Mononuclear cell (primary cell): ENCODE results near the gene MOB2. TPM values are rescaled to one million over a fixed set of nuclear protein-coding genes. Genes with fewer than 3 reads are reported as not detected.

Experiments used
- H3K27me3 ChIP-seq: 2 replicates; pipeline ENCODE4 v1.6.0; 2011; ENCODE audit warnings: low read length, control low read depth; ENCODE audit not compliant: insufficient read depth
- H3K4me1 ChIP-seq: 2 replicates; pipeline ENCODE4 v1.5.1; 2011; ENCODE audit warnings: mild to moderate bottlenecking, low read length, control low read depth; ENCODE audit not compliant: insufficient read depth
- H3K4me3 ChIP-seq: 2 replicates; pipeline ENCODE4 v1.5.1; 2011; ENCODE audit warnings: mild to moderate bottlenecking, low read length, moderate library complexity
- H3K9me3 ChIP-seq: 2 replicates; pipeline ENCODE4 v1.5.1; 2011; ENCODE audit warnings: low read depth, mild to moderate bottlenecking, control low read depth, low read length
- total RNA-seq: library from RNA; depleted of rRNA; stranded (reverse); fragments of >200 nt; gene quantifications from one replicate; pipeline ENCODE4 v1.2.3, GENCODE V29; 2012

MOB2 gene
- 20.7 TPM for total RNA-seq

GRCh38 chr11:1486054-1486825, at the start of gene MOB2:
TSS of gene MOB2 (minus strand) at chr11:1486779. CDS start at chr11:1486556, 223 bp downstream.
- Histone ChIP-seq H3K4me3 (no peak within 1 kb of the TSS), H3K4me1 (peaks cover 15% of the 10 kb centered on the region), H3K9me3 (no peaks in the 10 kb centered on the region), H3K27me3 (no peaks in the 10 kb centered on the region)

GRCh38 chr11:1534682-1535081, 48.1 kb upstream of the MOB2 start:
- Histone ChIP-seq H3K4me3 (no peak overlapping the region), H3K27me3 (no peaks in the 10 kb centered on the region), H3K4me1 (peaks cover 5% of the 10 kb centered on the region), H3K9me3 (no peaks in the 10 kb centered on the region)

- Histone ChIP-seq H3K9me3 (no peaks in the 10 kb centered on the region), H3K4me1 (peaks cover 5% of the 10 kb centered on the region), H3K4me3 (no peak overlapping the region), H3K27me3 (no peaks in the 10 kb centered on the region)
These were observed 47.6 kb upstream of the MOB2 start for GRCh38 chr11:1534171-1534570.

DNA sequence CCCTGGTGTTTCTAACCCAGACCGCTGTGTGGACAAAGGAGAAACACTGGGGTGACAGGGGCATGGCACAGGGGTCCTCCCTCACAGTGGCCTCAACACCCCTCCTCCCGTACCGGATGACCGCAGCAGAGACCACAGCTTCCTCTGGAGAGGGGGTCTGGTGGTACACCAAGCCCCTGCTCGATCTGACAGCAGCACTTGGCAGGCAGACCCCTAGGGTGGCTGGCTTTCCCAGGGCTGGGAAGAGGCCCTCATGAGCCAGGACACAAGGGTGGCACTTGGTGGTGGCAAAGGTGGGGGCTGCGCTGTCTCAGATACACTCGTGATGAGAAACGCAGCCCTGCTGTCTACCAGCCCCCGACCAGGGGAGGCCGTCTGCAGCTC, 46.8 kb upstream of the MOB2 start:
- Histone ChIP-seq H3K4me3 (no peak overlapping the region), H3K27me3 (no peaks in the 10 kb centered on the region), H3K9me3 (no peaks in the 10 kb centered on the region), H3K4me1 (peaks cover 5% of the 10 kb centered on the region)

GRCh38 chr11:1532606-1533341, 46.2 kb upstream of the MOB2 start:
- Histone ChIP-seq H3K4me1 (peaks cover 5% of the 10 kb centered on the region), H3K27me3 (no peaks in the 10 kb centered on the region), H3K4me3 (no peak overlapping the region), H3K9me3 (no peaks in the 10 kb centered on the region)

DNA sequence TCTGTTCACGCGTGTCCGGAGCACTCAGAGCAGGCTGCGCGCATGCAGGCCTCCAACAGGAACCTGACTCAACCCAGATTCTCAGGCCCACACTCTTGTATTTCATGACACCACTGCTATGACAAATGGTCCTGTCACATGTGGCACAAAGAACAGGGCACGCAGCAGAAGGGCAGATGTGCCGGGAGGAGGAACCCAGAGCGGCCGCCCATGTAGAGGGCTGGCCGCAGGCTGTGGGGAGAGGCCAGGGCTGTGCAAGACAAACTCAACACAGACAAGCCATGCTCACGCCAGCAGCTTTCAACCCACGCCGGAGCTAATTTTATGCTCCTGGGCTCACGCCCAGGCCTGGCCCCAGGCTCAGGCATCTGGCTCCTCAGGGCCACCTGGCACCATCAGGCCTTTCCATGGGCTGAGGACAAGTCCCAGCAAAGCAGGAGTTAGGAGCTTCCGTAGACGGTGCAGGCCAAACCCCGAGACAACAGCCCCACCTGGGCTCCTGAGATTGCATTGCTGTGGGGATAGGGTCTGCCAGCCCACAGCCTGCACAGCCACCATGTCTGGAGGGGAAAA, 45.5 kb upstream of the MOB2 start:
- H3K4me3 ChIP-seq: no peak overlapping the region
- no peaks in the 10 kb centered on the region for H3K9me3 ChIP-seq
- peaks cover 5% of the 10 kb centered on the region for H3K4me1 ChIP-seq
- no peaks in the 10 kb centered on the region for H3K27me3 ChIP-seq

- peaks cover 5% of the 10 kb centered on the region for H3K4me1 ChIP-seq
- no peak overlapping the region for H3K4me3 ChIP-seq
- no peaks in the 10 kb centered on the region for H3K9me3 ChIP-seq
- H3K27me3 ChIP-seq: no peaks in the 10 kb centered on the region
These were observed 45.0 kb upstream of the MOB2 start for GRCh38 chr11:1531449-1532013.

DNA sequence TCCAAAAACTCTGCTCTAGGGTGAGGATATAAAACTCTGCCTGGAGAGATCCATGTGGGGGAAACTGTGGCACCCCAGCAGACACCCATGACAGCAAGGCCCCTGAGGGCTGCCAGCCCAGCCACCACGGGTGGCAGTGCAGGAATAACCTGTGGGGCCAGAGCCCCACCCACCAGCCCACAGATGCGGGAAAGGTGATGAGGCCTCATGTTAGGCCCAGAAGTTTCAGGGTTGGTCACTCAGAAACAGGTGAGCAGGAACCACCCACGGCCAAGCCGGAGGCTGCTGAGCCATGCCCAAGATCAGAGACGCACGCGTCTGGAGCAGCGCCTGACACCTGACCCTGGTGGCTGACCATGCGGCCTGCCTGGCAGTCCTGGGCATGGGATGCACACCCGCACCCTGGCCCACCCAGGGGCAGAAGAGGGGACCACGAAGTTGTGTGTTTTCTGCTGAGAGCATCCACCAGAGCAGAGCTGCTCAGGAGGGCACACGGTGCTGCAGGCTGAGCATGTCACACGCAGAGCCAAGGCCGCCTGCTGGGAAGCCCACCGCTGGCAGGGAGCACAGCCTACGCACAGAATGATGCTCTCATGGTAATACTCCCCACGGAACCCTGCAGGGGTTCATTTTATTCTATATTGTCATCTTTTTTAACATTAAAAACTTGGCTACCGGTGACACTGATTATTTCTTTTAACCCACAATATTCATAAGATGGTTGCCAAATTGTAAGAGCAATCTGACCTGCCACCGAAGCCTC, 44.3 kb upstream of the MOB2 start:
- peaks cover 5% of the 10 kb centered on the region for H3K4me1 ChIP-seq
- no peak overlapping the region for H3K4me3 ChIP-seq
- no peaks in the 10 kb centered on the region for H3K9me3 ChIP-seq
- H3K27me3 ChIP-seq: no peaks in the 10 kb centered on the region

- Histone ChIP-seq H3K4me1 (no peaks in the 10 kb centered on the region), H3K9me3 (no peaks in the 10 kb centered on the region), H3K27me3 (no peaks in the 10 kb centered on the region), H3K4me3 (no peak overlapping the region)
These were observed 43.2 kb upstream of the MOB2 start for GRCh38 chr11:1529774-1530173.

- no peaks in the 10 kb centered on the region for H3K27me3 ChIP-seq
- no peaks in the 10 kb centered on the region for H3K4me1 ChIP-seq
- no peak overlapping the region for H3K4me3 ChIP-seq
- H3K9me3 ChIP-seq: no peaks in the 10 kb centered on the region
These were observed 42.7 kb upstream of the MOB2 start for GRCh38 chr11:1529286-1529685.

DNA sequence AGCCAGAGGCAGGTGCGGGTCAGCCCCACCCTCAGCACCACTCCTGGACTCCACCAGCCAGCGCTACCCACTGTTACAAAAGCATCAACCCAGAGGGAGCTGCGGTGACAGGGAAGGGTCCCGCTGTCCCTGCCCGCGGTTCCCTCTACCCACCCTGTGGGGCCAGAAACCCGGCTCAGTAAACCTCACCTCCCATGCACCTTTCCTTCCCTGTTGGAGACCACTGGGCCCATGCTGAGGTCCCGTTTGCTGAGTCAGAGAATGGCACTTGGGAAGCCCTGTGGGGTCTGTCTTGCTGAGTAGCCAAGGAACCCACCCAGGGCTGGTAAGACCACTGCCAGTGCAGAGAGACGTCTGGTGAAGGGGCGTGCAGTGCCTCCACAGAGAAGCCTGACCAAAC, 42.1 kb upstream of the MOB2 start:
- H3K4me1 ChIP-seq: peaks cover 2% of the 10 kb centered on the region
- no peaks in the 10 kb centered on the region for H3K9me3 ChIP-seq

DNA sequence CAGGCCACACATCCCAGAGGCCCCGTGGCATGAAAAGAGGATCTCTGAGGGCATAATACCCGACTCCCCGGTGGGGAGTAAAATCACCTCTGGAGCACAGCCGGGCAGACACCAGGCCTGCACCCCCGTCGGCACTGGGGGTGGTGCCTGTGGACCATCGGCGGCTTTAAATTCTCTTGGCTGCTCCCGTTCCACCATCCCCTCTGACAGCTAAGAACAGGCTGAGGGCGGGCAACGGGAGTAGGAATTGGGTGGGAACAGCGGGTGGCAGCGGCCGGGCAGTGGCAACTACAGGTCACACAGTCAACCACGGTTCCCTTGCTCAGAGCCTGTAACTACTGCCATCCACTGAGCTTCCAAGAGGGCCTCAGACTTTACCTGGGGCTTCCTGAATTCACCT, 40.2 kb upstream of the MOB2 start:
- H3K9me3 ChIP-seq: no peaks in the 10 kb centered on the region
- H3K4me1 ChIP-seq: peaks cover 4% of the 10 kb centered on the region
- no peaks in the 10 kb centered on the region for H3K27me3 ChIP-seq
- no peak overlapping the region for H3K4me3 ChIP-seq

More for the DNA sequence above, 42.1 kb upstream of the MOB2 start:
- Histone ChIP-seq H3K27me3 (no peaks in the 10 kb centered on the region), H3K4me3 (no peak overlapping the region)

- Histone ChIP-seq H3K9me3 (no peaks in the 10 kb centered on the region), H3K4me1 (peaks cover 4% of the 10 kb centered on the region), H3K4me3 (no peak overlapping the region), H3K27me3 (no peaks in the 10 kb centered on the region)
These were observed 37.2 kb upstream of the MOB2 start for GRCh38 chr11:1523779-1524178.

GRCh38 chr11:1523077-1523476, 36.5 kb upstream of the MOB2 start:
- Histone ChIP-seq H3K4me1 (peaks cover 4% of the 10 kb centered on the region), H3K9me3 (no peaks in the 10 kb centered on the region), H3K4me3 (no peak overlapping the region), H3K27me3 (no peaks in the 10 kb centered on the region)

DNA sequence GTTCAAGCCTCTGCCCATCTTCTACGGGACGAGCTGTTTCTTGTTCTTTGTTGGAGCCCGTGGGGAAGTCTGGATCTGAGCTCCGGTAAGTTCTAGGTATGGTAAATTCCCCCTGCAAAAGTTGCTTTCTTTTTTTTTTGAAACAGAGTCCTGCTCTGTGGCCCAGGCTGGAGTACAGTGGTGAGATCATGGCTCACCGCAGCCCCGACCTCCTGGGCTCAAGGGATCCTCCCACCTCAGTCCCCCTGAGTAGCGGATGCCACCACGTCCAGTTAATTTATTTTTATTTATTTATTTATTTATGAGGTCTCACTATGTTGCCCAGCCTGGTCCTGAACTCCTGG, 35.5 kb upstream of the MOB2 start:
- Histone ChIP-seq H3K4me3 (no peak overlapping the region), H3K4me1 (peaks cover 4% of the 10 kb centered on the region), H3K9me3 (no peaks in the 10 kb centered on the region), H3K27me3 (no peaks in the 10 kb centered on the region)
